Measurements from ENCODE around the gene DNAJC15. TPM values are rescaled to one million over a fixed set of nuclear protein-coding genes. Genes with fewer than 3 reads are reported as not detected.

The DNAJC15 gene
- total RNA-seq, 2 donors from 2014 or later, result 1.4 to 8.2 TPM

- DNase-seq (ENCODE audit: low spot score), result no peak
- H3K27me3 ChIP-seq (replicated peaks; ENCODE audit: insufficient read depth), result no peaks in the 10 kb centered on the region
- intact Hi-C loops (cut with DNase I), result no loop called here
- H3K9me3 ChIP-seq, result no peaks in the 10 kb centered on the region
- no peaks in the 10 kb centered on the region for H3K36me3 ChIP-seq
- no peak overlapping the region for H3K27ac ChIP-seq
- H3K4me1 ChIP-seq (replicated peaks), result no peaks in the 10 kb centered on the region
- H3K4me3 ChIP-seq, result no peak overlapping the region
- WGBS, result 88% methylated on average over 2 of the region's 2 CpGs
- no peak for TF ChIP-seq CTCF (IDR thresholded peaks at IDR 0.05)
- TF ChIP-seq POLR2A (IDR thresholded peaks at IDR 0.05), result no peak
- TF ChIP-seq POLR2AphosphoS5 (IDR thresholded peaks at IDR 0.05), result no peak
These were observed 26.0 kb upstream of the DNAJC15 start for GRCh38 chr13:42997381-42997780.

GRCh38 chr13:42999491-42999890 lies 23.9 kb upstream of the DNAJC15 start:
- intact Hi-C loops (cut with DNase I), result no loop called here
- H3K9me3 ChIP-seq, result no peaks in the 10 kb centered on the region
- H3K27me3 ChIP-seq (replicated peaks; ENCODE audit: insufficient read depth), result no peaks in the 10 kb centered on the region
- 93% methylated on average over 2 of the region's 2 CpGs for WGBS
- H3K27ac ChIP-seq, result no peak overlapping the region
- H3K4me1 ChIP-seq (replicated peaks), result no peaks in the 10 kb centered on the region
- DNase-seq (ENCODE audit: low spot score), result no peak
- no peak for TF ChIP-seq CTCF (IDR thresholded peaks at IDR 0.05)
- H3K4me3 ChIP-seq, result no peak overlapping the region
- H3K36me3 ChIP-seq, result no peaks in the 10 kb centered on the region

GRCh38 chr13:43000676-43001075 lies 22.7 kb upstream of the DNAJC15 start:
- no peaks in the 10 kb centered on the region for H3K36me3 ChIP-seq
- DNase-seq (ENCODE audit: low spot score), result no peak
- H3K27me3 ChIP-seq (replicated peaks; ENCODE audit: insufficient read depth), result no peaks in the 10 kb centered on the region
- WGBS, result 65% methylated on average over 4 of the region's 4 CpGs
- H3K27ac ChIP-seq, result no peak overlapping the region
- H3K4me1 ChIP-seq (replicated peaks), result no peaks in the 10 kb centered on the region
- intact Hi-C loops (cut with DNase I), result no loop called here
- H3K4me3 ChIP-seq, result no peak overlapping the region
- TF ChIP-seq POLR2AphosphoS5 (IDR thresholded peaks at IDR 0.05), result no peak
- TF ChIP-seq CTCF (IDR thresholded peaks at IDR 0.05), result no peak
- TF ChIP-seq POLR2A (IDR thresholded peaks at IDR 0.05), result no peak
- H3K9me3 ChIP-seq, result no peaks in the 10 kb centered on the region

- no peak overlapping the region for H3K27ac ChIP-seq
- H3K9me3 ChIP-seq, result no peaks in the 10 kb centered on the region
- H3K4me3 ChIP-seq, result no peak overlapping the region
- TF ChIP-seq POLR2AphosphoS5 (IDR thresholded peaks at IDR 0.05) (no peak), POLR2A (IDR thresholded peaks at IDR 0.05) (no peak), CTCF (IDR thresholded peaks at IDR 0.05) (no peak)
- DNase-seq (ENCODE audit: low spot score), result no peak
- H3K36me3 ChIP-seq, result no peaks in the 10 kb centered on the region
- WGBS, result 84% methylated on average over 2 of the region's 2 CpGs
- no peaks in the 10 kb centered on the region for H3K4me1 ChIP-seq (replicated peaks)
- intact Hi-C loops (cut with DNase I), result no loop called here
- H3K27me3 ChIP-seq (replicated peaks; ENCODE audit: insufficient read depth), result no peaks in the 10 kb centered on the region
These were observed 21.4 kb upstream of the DNAJC15 start for GRCh38 chr13:43002021-43002420.

GRCh38 chr13:43003010-43003409 lies 20.4 kb upstream of the DNAJC15 start:
- no peak for DNase-seq (ENCODE audit: low spot score)
- no peaks in the 10 kb centered on the region for H3K27me3 ChIP-seq (replicated peaks; ENCODE audit: insufficient read depth)
- H3K27ac ChIP-seq, result no peak overlapping the region
- intact Hi-C loops (cut with DNase I), result no loop called here
- H3K9me3 ChIP-seq, result no peaks in the 10 kb centered on the region
- H3K4me1 ChIP-seq (replicated peaks), result no peaks in the 10 kb centered on the region
- TF ChIP-seq CTCF (IDR thresholded peaks at IDR 0.05) (no peak), POLR2A (IDR thresholded peaks at IDR 0.05) (no peak), POLR2AphosphoS5 (IDR thresholded peaks at IDR 0.05) (no peak)
- no peak overlapping the region for H3K4me3 ChIP-seq
- H3K36me3 ChIP-seq, result no peaks in the 10 kb centered on the region
- 77% methylated on average over 2 of the region's 2 CpGs for WGBS
